ENCODE measurements around the gene SERGEF. TPM values are rescaled to one million over a fixed set of nuclear protein-coding genes. Genes with fewer than 3 reads are reported as not detected.

SERGEF gene
- total and polyA plus RNA-seq, 2 of the 4 experiments (the other 2 are of a cell fraction): 12.2 to 18.1 TPM

- in situ Hi-C loops (cut with MboI; ENCODE audit: low sequenced_read_pairs) (no loop called here), intact Hi-C loops (cut with micrococcal nuclease) (no loop called here), dilution Hi-C loops (cut with HindIII; ENCODE audit: low sequenced_read_pairs, unreplicated experiment) (no loop called here)
- H3K4ac ChIP-seq (ENCODE audit: low read depth, low read length): no peak overlapping the region
- no peaks in the 10 kb centered on the region for H3K36me3 ChIP-seq (ENCODE audit: control insufficient read depth, insufficient read depth, low read length)
- H3K27ac ChIP-seq (ENCODE audit: insufficient read depth, low read length): no peak overlapping the region
- H2BK15ac ChIP-seq (ENCODE audit: low read depth, low read length): no peak overlapping the region
- no peak overlapping the region for H3K18ac ChIP-seq (ENCODE audit: low read depth, low read length)
- H3K14ac ChIP-seq (replicated peaks; ENCODE audit: low read depth, low read length): no peak overlapping the region
- no peak overlapping the region for H3K23ac ChIP-seq (ENCODE audit: low read depth, low read length)
- no peak overlapping the region for H3K4me2 ChIP-seq (ENCODE audit: low read depth, low read length)
- H2BK20ac ChIP-seq (ENCODE audit: low read depth, low read length): no peak overlapping the region
- no peak for TF ChIP-seq USF2 (IDR thresholded peaks at IDR 0.05; ENCODE audit: low read depth, low read length)
- TF ChIP-seq ELK1 (IDR thresholded peaks at IDR 0.05; ENCODE audit: borderline replicate concordance, low read depth, low read length): no peak
- TF ChIP-seq RCOR1 (IDR thresholded peaks at IDR 0.05; ENCODE audit: insufficient replicate concordance, low read length): no peak
- no peak for TF ChIP-seq BHLHE40 (IDR thresholded peaks at IDR 0.05; ENCODE audit: low read depth, low read length)
- H3K9me1 ChIP-seq (ENCODE audit: insufficient read depth, low read length): no peaks in the 10 kb centered on the region
- no peak overlapping the region for H4K5ac ChIP-seq (ENCODE audit: low read depth, low read length)
- no peak overlapping the region for H2AFZ ChIP-seq (replicated peaks; ENCODE audit: low read length, poor library complexity)
- no peak overlapping the region for H3K4me3 ChIP-seq (ENCODE audit: insufficient read depth, low read depth, low read length)
- ChIA-PET POLR2A (ENCODE audit: unreplicated experiment) (no interaction called here), CTCF (no interaction called here)
- no peak overlapping the region for H2AK5ac ChIP-seq (ENCODE audit: low read depth, low read length)
- 85% methylated on average over 10 of the region's 16 CpGs; no CpG with 5 or more reads in 1 of the 2 experiments for WGBS, 2 experiments (ENCODE audit: extremely low coverage in 2 of 2, insufficient read length in 1 of 2)
- no peak overlapping the region for H3K56ac ChIP-seq (ENCODE audit: extremely low read depth, insufficient read depth, low read length)
- ATAC-seq (ENCODE audit: low read depth): no peak
- no peaks in the 10 kb centered on the region for H3K4me1 ChIP-seq (ENCODE audit: control insufficient read depth, insufficient read depth, low read length)
- no TSS peak for BruUV-seq (replicated peaks)
- H3K79me1 ChIP-seq (ENCODE audit: low read depth in 1 of 2, low read length in 2 of 2): no peaks in the 10 kb centered on the region
- no peaks in the 10 kb centered on the region for H3K9me3 ChIP-seq (ENCODE audit: control insufficient read depth, insufficient read depth, low read length)
- no peak overlapping the region for H4K8ac ChIP-seq (ENCODE audit: low read depth in 2 of 2, low read length in 2 of 2)
- H4K91ac ChIP-seq (ENCODE audit: insufficient read depth, low read depth, low read length): no peak overlapping the region
- H3K27me3 ChIP-seq (ENCODE audit: control insufficient read depth, insufficient read depth, low read length): no peaks in the 10 kb centered on the region; the same call in 1 of the 2 replicates
- H2AK9ac ChIP-seq (replicated peaks; ENCODE audit: low read depth, low read length, poor library complexity): no peak overlapping the region
- H2BK120ac ChIP-seq (ENCODE audit: low read depth, low read length): no peak overlapping the region
- no peak overlapping the region for H3K9ac ChIP-seq (ENCODE audit: low read depth, low read length)
- no peak for DNase-seq
- H4K20me1 ChIP-seq (ENCODE audit: insufficient read depth, low read length): no peaks in the 10 kb centered on the region
- no peak overlapping the region for H2BK5ac ChIP-seq (ENCODE audit: low read depth, low read length, poor library complexity, severe bottlenecking)
Observed at GRCh38 chr11:17777086-17777737, 235.6 kb downstream of the SERGEF start.

Data from IMR-90 (cell line).